Thyroid gland (tissue), 4 donors: ENCODE results near the gene SEC22C.
A peak's percentile ranks its signal among the peaks of the same experiment; 100 is the strongest.

Experiments
- POLR2A ChIP-seq, 2 donors: fragments of 450-650 bp; IDR thresholded peaks; one replicate each; pipeline ENCODE4 v1.6.1; 2017; ENCODE audit warnings: antibody characterized with exemption in 2 of 2, mild to moderate bottlenecking in 2 of 2, moderate library complexity in 1 of 2
- TF ChIP-seq, protein P1 (sequence below), 6 experiments: fragments of 200-600 bp in 3 of 6; fragments of 450-650 bp in 3 of 6; sonication (generic) in 3 of 6; IDR thresholded peaks; one replicate each; pipeline ENCODE4 v1.5.1; 2016 to 2019; ENCODE audit warnings: antibody characterized with exemption in 6 of 6, mild to moderate bottlenecking in 2 of 6, inconsistent platforms in 1 of 6, moderate library complexity in 1 of 6

DNA sequence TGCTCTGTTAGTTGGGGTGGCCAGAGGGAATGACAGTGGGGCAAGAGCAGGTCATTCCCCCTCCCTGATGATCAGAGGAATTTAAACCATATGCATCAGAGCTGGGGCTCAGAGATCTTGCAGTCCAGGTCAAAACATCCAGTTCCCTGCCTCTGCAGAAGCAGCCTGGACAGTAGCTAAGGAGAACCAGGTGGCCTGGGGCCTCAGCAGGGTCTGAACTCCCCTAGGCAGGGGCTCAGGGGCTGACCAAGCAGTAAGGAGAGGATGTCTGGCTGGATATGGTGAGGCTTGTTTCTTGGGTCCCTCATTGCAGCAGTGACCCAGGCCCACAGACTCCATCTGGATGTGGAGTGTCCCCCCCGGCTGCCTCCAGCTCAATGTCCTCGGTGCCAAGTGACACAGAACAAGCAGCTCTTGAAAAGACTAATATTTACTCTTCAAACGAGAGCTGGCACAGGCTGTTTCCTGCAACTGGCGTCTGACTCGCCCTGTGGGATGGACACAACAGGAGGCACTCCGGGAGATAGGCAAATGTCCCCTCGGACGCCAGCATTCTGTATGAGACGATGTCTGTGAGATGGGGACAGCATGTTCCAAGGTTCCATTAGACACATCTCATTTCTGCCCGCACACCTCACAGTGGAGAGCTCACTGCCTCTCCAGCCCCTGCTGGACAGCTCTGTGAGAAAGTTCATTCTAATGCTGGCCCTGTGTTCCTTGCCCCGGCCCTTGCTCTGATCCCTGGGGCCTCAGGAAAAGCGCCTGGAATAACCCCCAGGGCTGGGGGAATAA, 37.1 kb downstream of the SEC22C start:
- TF ChIP-seq POLR2A (IDR thresholded peaks at IDR 0.05): no peak
- TF ChIP-seq, protein P1, sequence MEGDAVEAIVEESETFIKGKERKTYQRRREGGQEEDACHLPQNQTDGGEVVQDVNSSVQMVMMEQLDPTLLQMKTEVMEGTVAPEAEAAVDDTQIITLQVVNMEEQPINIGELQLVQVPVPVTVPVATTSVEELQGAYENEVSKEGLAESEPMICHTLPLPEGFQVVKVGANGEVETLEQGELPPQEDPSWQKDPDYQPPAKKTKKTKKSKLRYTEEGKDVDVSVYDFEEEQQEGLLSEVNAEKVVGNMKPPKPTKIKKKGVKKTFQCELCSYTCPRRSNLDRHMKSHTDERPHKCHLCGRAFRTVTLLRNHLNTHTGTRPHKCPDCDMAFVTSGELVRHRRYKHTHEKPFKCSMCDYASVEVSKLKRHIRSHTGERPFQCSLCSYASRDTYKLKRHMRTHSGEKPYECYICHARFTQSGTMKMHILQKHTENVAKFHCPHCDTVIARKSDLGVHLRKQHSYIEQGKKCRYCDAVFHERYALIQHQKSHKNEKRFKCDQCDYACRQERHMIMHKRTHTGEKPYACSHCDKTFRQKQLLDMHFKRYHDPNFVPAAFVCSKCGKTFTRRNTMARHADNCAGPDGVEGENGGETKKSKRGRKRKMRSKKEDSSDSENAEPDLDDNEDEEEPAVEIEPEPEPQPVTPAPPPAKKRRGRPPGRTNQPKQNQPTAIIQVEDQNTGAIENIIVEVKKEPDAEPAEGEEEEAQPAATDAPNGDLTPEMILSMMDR (IDR thresholded peaks at IDR 0.05): peak in 2 of 6 experiments; percentile 22 to 27
